Skeletal muscle tissue (tissue), 4 donors: Measurements from ENCODE around the gene KCNH1. TPM values are rescaled to one million over a fixed set of nuclear protein-coding genes. Genes with fewer than 3 reads are reported as not detected.

Source experiments
- H3K27ac ChIP-seq: one replicate; pipeline ENCODE4 v1.7.0; 2013; ENCODE audit warnings: mild to moderate bottlenecking, low read depth, low read length, inconsistent platforms
- H3K27me3 ChIP-seq, 3 donors: one replicate each; pipeline ENCODE4 v1.7.0; 2013; ENCODE audit warnings: low read length in 3 of 3; ENCODE audit not compliant: control insufficient read depth in 3 of 3, insufficient read depth in 3 of 3
- H3K36me3 ChIP-seq, 3 donors: one replicate each; pipeline ENCODE4 v1.7.0; 2013; ENCODE audit warnings: low read length in 3 of 3; ENCODE audit not compliant: control insufficient read depth in 3 of 3, insufficient read depth in 3 of 3
- H3K4me1 ChIP-seq, 3 donors: one replicate each; pipeline ENCODE4 v1.7.0; 2013; ENCODE audit warnings: low read length in 3 of 3, mild to moderate bottlenecking in 3 of 3; ENCODE audit not compliant: control insufficient read depth in 3 of 3, insufficient read depth in 3 of 3
- H3K4me3 ChIP-seq, 3 donors: one replicate each; pipeline ENCODE4 v1.7.0; 2013; ENCODE audit warnings: low read length in 3 of 3
- H3K9ac ChIP-seq, 3 donors: one replicate each; pipeline ENCODE4 v1.7.0; 2013; ENCODE audit warnings: low read length in 3 of 3, mild to moderate bottlenecking in 3 of 3, moderate library complexity in 2 of 3, low read depth in 1 of 3
- H3K9me3 ChIP-seq, 3 donors: one replicate each; pipeline ENCODE4 v1.7.0; 2013; ENCODE audit warnings: low read length in 3 of 3; ENCODE audit not compliant: control insufficient read depth in 3 of 3
- total RNA-seq: library from RNA; depleted of rRNA; stranded (reverse); fragments of >200 nt; gene quantifications from one replicate; pipeline ENCODE4 v1.2.3, GENCODE V29; 2014
- donor health status: Osteomylitis.

KCNH1 gene
- total RNA-seq, 1 donor from 2014 or later = 0.52 TPM

GRCh38 chr1:210688512-210689234 is 445.3 kb downstream of the KCNH1 start:
- no peaks in the 10 kb centered on the region for H3K9me3 ChIP-seq
- H3K9ac ChIP-seq = no peak overlapping the region
- H3K27me3 ChIP-seq = no peaks in the 10 kb centered on the region
- H3K4me3 ChIP-seq = no peak overlapping the region
- H3K4me1 ChIP-seq = no peaks in the 10 kb centered on the region
- H3K27ac ChIP-seq = no peak overlapping the region
- no peaks in the 10 kb centered on the region for H3K36me3 ChIP-seq

GRCh38 chr1:210687582-210688279 is 446.2 kb downstream of the KCNH1 start:
- H3K9ac ChIP-seq = no peak overlapping the region

GRCh38 chr1:210686841-210687240 is 447.1 kb downstream of the KCNH1 start:
- Histone ChIP-seq H3K27ac (no peak overlapping the region), H3K27me3 (no peaks in the 10 kb centered on the region), H3K9ac (no peak overlapping the region), H3K4me1 (no peaks in the 10 kb centered on the region), H3K4me3 (no peak overlapping the region), H3K9me3 (peaks cover 0 to 2% (median 0%) of the 10 kb centered on the region in 3 donors), H3K36me3 (no peaks in the 10 kb centered on the region)

More at GRCh38 chr1:210687582-210688279, 446.2 kb downstream of the KCNH1 start:
- no peaks in the 10 kb centered on the region for H3K4me1 ChIP-seq
- no peak overlapping the region for H3K4me3 ChIP-seq
- H3K9me3 ChIP-seq = peaks cover 0 to 2% (median 0%) of the 10 kb centered on the region in 3 donors
- H3K36me3 ChIP-seq = no peaks in the 10 kb centered on the region
- no peak overlapping the region for H3K27ac ChIP-seq
- no peaks in the 10 kb centered on the region for H3K27me3 ChIP-seq

- Histone ChIP-seq H3K27me3 (no peaks in the 10 kb centered on the region), H3K4me1 (no peaks in the 10 kb centered on the region), H3K36me3 (no peaks in the 10 kb centered on the region), H3K9ac (no peak overlapping the region), H3K9me3 (peaks cover 0 to 2% (median 0%) of the 10 kb centered on the region in 3 donors), H3K27ac (no peak overlapping the region), H3K4me3 (no peak overlapping the region)
These were observed 448.7 kb downstream of the KCNH1 start for GRCh38 chr1:210685295-210685650.

DNA sequence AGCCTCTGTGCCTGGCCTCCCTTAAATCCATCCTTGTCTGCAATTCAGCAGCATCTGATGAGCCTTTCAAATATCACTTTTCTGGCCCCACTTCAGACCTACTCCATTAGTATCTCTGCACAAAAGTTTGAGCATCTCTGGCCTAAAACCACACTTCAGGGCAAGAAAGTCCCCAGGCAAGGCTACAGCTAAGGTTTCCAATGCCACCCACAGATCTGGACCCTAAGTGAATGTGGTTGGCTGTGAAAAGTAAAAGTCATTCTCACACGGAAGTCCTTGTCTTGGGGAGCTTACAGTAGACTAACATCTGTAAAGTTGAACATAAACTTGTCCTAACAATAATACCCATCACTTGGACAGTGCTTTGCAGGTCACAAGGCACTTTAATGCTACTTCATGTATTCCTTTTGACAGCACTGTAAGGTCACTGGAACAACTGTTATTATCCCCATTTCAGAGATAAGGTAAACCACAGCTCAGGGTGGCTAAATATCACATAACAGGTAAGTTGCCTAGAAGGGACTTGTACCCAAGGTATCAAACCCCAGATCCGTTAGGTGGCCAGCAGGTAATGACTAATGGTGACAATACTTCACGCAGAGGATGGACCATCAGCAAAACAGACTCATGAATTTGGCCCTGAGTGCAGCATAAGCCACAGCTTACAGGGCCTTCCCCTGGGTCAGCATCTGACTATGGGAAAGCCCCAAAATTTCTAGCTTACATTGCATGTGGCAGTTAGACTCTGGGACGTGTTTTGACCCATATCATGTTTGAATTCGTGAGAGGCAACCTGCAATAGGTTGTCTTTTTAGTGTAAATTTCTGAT is 449.3 kb downstream of the KCNH1 start:
- Histone ChIP-seq H3K27me3 (no peaks in the 10 kb centered on the region), H3K4me3 (no peak overlapping the region), H3K9ac (no peak overlapping the region), H3K36me3 (no peaks in the 10 kb centered on the region), H3K9me3 (peaks cover 0 to 2% (median 0%) of the 10 kb centered on the region in 3 donors), H3K4me1 (no peaks in the 10 kb centered on the region), H3K27ac (no peak overlapping the region)

DNA sequence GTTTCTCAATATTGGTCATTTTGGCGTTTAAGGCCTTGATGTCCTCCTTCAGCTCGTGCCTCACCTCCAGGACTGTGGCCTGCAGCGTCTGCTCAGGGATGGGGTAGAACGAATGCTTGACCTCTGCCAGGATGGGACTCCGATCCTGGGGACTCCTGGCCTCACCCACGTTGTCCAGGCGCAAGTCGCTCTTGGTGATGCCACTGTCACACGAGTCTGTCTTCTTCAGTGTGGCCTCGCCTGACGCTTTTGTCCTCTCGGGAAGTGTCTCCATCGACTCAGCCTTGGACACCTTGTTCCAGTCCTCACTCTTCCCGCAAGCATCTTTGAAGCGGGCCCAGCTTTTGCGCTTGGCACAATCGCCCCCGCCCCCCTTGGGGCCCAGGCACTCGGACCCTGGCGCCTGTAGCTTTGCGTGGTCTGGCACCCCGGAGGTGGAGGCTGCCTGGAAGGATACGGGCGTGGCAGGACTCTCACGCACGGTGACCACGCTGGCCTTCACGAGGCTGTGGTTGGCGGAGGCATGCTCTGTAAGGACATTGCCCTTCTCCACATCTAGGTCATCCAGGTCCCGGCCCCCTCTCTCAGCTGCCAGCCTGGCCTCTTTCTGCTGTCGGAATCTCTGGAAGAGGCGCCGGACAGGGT is 450.4 kb downstream of the KCNH1 start:
- H3K27ac ChIP-seq = no peak overlapping the region
- no peaks in the 10 kb centered on the region for H3K4me1 ChIP-seq
- H3K36me3 ChIP-seq = no peaks in the 10 kb centered on the region
- H3K4me3 ChIP-seq = no peak overlapping the region
- no peak overlapping the region for H3K9ac ChIP-seq
- peaks cover 0 to 2% (median 0%) of the 10 kb centered on the region in 3 donors for H3K9me3 ChIP-seq
- no peaks in the 10 kb centered on the region for H3K27me3 ChIP-seq

DNA sequence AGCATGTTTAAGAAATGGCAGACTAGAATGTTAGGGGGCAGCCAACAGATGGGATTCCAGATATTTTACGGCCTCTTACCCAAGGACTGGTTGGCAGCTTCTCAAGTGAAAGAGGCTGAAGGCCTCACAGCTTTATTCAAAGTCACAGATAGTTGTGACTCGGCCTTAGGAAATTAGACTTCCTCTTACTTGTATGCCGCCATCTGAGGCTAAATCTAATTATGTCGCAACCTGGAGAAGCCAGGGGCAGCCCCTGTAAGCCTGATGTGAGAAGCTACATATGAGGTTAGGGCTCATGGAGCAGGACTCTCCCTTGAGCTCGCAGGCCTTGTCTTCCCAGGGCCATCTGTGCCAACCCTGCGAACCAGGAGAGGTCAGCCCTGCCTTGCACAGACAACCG is 452.8 kb downstream of the KCNH1 start:
- H3K36me3 ChIP-seq = no peaks in the 10 kb centered on the region
- H3K27ac ChIP-seq = no peak overlapping the region
- no peaks in the 10 kb centered on the region for H3K4me1 ChIP-seq

DNA sequence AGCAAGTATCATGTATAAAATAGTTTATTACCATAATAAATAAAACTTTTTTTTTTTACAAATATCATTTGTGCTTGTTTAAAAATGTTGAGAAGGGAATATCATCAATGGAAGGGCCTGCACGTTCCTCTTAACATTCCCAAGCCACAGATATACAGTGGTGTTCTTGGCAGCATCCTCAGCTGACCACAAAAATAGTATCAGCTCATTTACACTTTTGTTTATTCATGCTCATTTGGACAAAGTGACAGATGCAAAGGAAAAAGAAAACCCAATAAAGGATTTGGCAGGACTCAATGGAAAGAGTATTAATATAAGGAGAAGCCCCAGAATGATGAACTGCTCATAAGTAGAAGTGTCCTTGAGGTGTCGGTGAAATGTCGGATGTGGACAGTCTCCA is 455.6 kb downstream of the KCNH1 start:
- Histone ChIP-seq H3K36me3 (no peaks in the 10 kb centered on the region), H3K9me3 (peaks cover 0 to under 1% (median 0%) of the 10 kb centered on the region in 3 donors), H3K27ac (no peak overlapping the region), H3K27me3 (no peaks in the 10 kb centered on the region), H3K9ac (no peak overlapping the region), H3K4me1 (no peaks in the 10 kb centered on the region), H3K4me3 (no peak overlapping the region)

More for the DNA sequence above, 452.8 kb downstream of the KCNH1 start:
- no peaks in the 10 kb centered on the region for H3K27me3 ChIP-seq
- H3K9me3 ChIP-seq = peaks cover 0 to 2% (median 0%) of the 10 kb centered on the region in 3 donors
- H3K4me3 ChIP-seq = no peak overlapping the region
- no peak overlapping the region for H3K9ac ChIP-seq

DNA sequence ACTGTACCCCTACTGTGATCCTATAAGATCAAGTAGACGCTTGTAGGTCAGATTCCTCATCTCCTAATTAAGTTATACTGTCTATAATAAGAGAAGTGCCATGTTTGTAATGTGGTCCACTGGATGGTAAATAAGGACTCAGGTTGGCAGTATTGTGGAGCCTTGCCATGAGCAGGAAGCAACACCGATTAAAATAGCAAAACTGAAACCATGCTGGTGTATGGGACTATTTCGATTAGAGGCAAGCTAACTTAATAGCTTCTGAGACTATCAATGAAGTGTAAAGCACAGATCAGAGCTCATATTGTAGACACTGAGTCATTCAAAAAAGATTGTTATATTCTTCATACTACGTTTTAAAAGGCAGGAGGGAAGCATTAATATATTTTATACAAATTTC is 456.4 kb downstream of the KCNH1 start:
- no peaks in the 10 kb centered on the region for H3K4me1 ChIP-seq
- H3K4me3 ChIP-seq = no peak overlapping the region
- H3K27ac ChIP-seq = no peak overlapping the region
- no peaks in the 10 kb centered on the region for H3K9me3 ChIP-seq
- no peaks in the 10 kb centered on the region for H3K27me3 ChIP-seq
- no peaks in the 10 kb centered on the region for H3K36me3 ChIP-seq
- no peak overlapping the region for H3K9ac ChIP-seq
